B cell (primary cell): ENCODE measurements around the gene VANGL2. TPM values are rescaled to one million over a fixed set of nuclear protein-coding genes. Genes with fewer than 3 reads are reported as not detected.
A peak's percentile ranks its signal among the peaks of the same experiment; 100 is the strongest.

ENCODE experiments used
- ATAC-seq: fragments of 200-7000 bp; cut with Tn5 transposase; one replicate; pipeline ENCODE4 v1.10.0; 2021; ENCODE audit warnings: low read depth, mild to moderate bottlenecking, moderate number of reproducible peaks, moderate library complexity
- CTCF ChIA-PET: fragments of 350-600 bp; sonication (Branson Sonifier 250); formaldehyde crosslinking; loops from one replicate; lab custom pipeline; 2021; ENCODE audit warnings: antibody characterized with exemption, inconsistent platforms; lab: Charles Lee
- POLR2A ChIA-PET: fragments of 350-600 bp; sonication (Branson Sonifier 250); formaldehyde crosslinking; loops from one replicate; lab custom pipeline; 2021; ENCODE audit warnings: antibody characterized with exemption; lab: Charles Lee
- DNase-seq: peaks from one replicate; pipeline ENCODE4 v3.0.0; 2013
- H2AFZ ChIP-seq: 2 replicates; pipeline ENCODE4 v1.6.1; 2012; ENCODE audit warnings: mild to moderate bottlenecking, low read depth, low read length; ENCODE audit not compliant: insufficient read depth, poor library complexity, severe bottlenecking
- H3K27ac ChIP-seq, 2 donors: 1 replicate in 1 of 2; 2 replicates in 1 of 2; pipeline ENCODE4 v1.5.1; 2012 to 2013; ENCODE audit warnings: low read length in 2 of 2, mild to moderate bottlenecking in 2 of 2, moderate library complexity in 1 of 2
- H3K27me3 ChIP-seq, 4 experiments: fragments of 200-600 bp in 1 of 4; sonication (generic) in 1 of 4; replicated peaks in 1 of 4; 1 replicate in 2 of 4; 2 replicates in 2 of 4; pipeline versions ENCODE4 v1.6.1 to v1.7.0; 2013 to 2016; ENCODE audit warnings: low read length in 3 of 4, mild to moderate bottlenecking in 2 of 4, mixed read lengths in 1 of 4, moderate library complexity in 1 of 4; ENCODE audit not compliant: insufficient read depth in 4 of 4, control insufficient read depth in 3 of 4; ENCODE audit errors: control extremely low read depth in 1 of 4
- H3K36me3 ChIP-seq, 2 experiments: replicated peaks in 1 of 2; 1 replicate in 1 of 2; 2 replicates in 1 of 2; pipeline versions ENCODE4 v1.6.1 to v1.7.1; 2013; ENCODE audit warnings: low read length in 1 of 2; ENCODE audit not compliant: insufficient read depth in 2 of 2, control insufficient read depth in 1 of 2; ENCODE audit errors: control extremely low read depth in 1 of 2, extremely low read depth in 1 of 2
- H3K4me1 ChIP-seq, 2 donors: fragments of 200-600 bp in 1 of 2; sonication (generic) in 1 of 2; 1 replicate in 1 of 2; 2 replicates in 1 of 2; pipeline versions ENCODE4 v1.5.1 to v1.6.1; 2013 to 2017; ENCODE audit warnings: low read length in 2 of 2; ENCODE audit not compliant: control insufficient read depth in 2 of 2, insufficient read depth in 2 of 2
- H3K4me2 ChIP-seq: replicated peaks from 2 replicates; pipeline ENCODE3; 2012; ENCODE audit warnings: mild to moderate bottlenecking, low read depth, low read length; ENCODE audit not compliant: poor library complexity, severe bottlenecking
- H3K4me3 ChIP-seq, 5 experiments: fragments of 200-600 bp in 1 of 5; sonication (generic) in 1 of 5; 1 replicate in 3 of 5; 2 replicates in 2 of 5; pipeline versions ENCODE4 v1.5.1 to v1.7.0; 2011 to 2016; ENCODE audit warnings: low read length in 4 of 5, mild to moderate bottlenecking in 4 of 5, low read depth in 2 of 5, control low read depth in 1 of 5, moderate library complexity in 1 of 5; ENCODE audit not compliant: insufficient read depth in 1 of 5; ENCODE audit errors: control extremely low read depth in 1 of 5, extremely low read depth in 1 of 5
- H3K79me2 ChIP-seq: fragments of 200-600 bp; sonication (generic); one replicate; pipeline ENCODE4 v1.6.0; 2016; ENCODE audit warnings: low read length; ENCODE audit not compliant: control insufficient read depth, insufficient read depth
- H3K9ac ChIP-seq: fragments of 200-600 bp; sonication (generic); 2 replicates; pipeline ENCODE4 v1.6.1; 2017; ENCODE audit warnings: mild to moderate bottlenecking, low read length, moderate library complexity
- H3K9me3 ChIP-seq, 3 donors: one replicate each; pipeline versions ENCODE4 v1.6.1 to v1.7.1; 2013; ENCODE audit warnings: low read length in 2 of 3; ENCODE audit not compliant: control insufficient read depth in 2 of 3, insufficient read depth in 1 of 3; ENCODE audit errors: control extremely low read depth in 1 of 3
- H4K20me1 ChIP-seq: 2 replicates; pipeline ENCODE4 v1.6.0; 2012; ENCODE audit warnings: mild to moderate bottlenecking, low read length; ENCODE audit not compliant: insufficient read depth, control insufficient read depth, poor library complexity, severe bottlenecking
- H3K27ac Mint-ChIP-seq: one replicate; pipeline ENCODE4 v1.8.0; 2021; ENCODE audit warnings: mixed read lengths
- H3K27me3 Mint-ChIP-seq: one replicate; pipeline ENCODE4 v1.8.0; 2021; ENCODE audit warnings: mixed read lengths
- H3K4me1 Mint-ChIP-seq: one replicate; pipeline ENCODE4 v1.8.0; 2021; ENCODE audit warnings: mixed read lengths
- H3K4me3 Mint-ChIP-seq: one replicate; pipeline ENCODE4 v1.8.0; 2021; ENCODE audit warnings: mixed read lengths
- H3K9me3 Mint-ChIP-seq: one replicate; pipeline ENCODE4 v1.8.0; 2022; ENCODE audit warnings: mixed read lengths; ENCODE audit not compliant: insufficient read depth
- CTCF ChIP-seq: fragments of 200-600 bp; IDR thresholded peaks from one replicate; pipeline ENCODE4 v1.8.0; 2022; ENCODE audit warnings: antibody characterized with exemption, mild to moderate bottlenecking
- EZH2 ChIP-seq: IDR thresholded peaks from 2 replicates; pipeline ENCODE4 v1.6.1; 2012; ENCODE audit warnings: borderline replicate concordance, low read depth, mild to moderate bottlenecking, moderate library complexity, low read length; ENCODE audit not compliant: insufficient read depth, poor library complexity, severe bottlenecking
- WGBS: methylation state at CpG from one replicate; pipeline ENCODE4 v1.1.5; 2013; ENCODE audit warnings: missing lambda C conversion rate; ENCODE audit not compliant: insufficient coverage; 5-methylcytosine and 5-hydroxymethylcytosine counted together
- intact Hi-C: fragments of 100-400 bp; cut with micrococcal nuclease; formaldehyde crosslinking; loops from one replicate; pipeline ENCODE4 v1.10.0; 2022
- polyA plus RNA-seq: library from polyadenylated mRNA; depleted of rRNA; stranded (reverse); fragments of >200 nt; gene quantifications from 2 replicates; pipeline ENCODE4 v1.2.3, GENCODE V29; 2012
- total RNA-seq, 2 donors: library from RNA; stranded (reverse); fragments of 120-200 nt in 1 of 2; gene quantifications; 1 replicate in 1 of 2; 2 replicates in 1 of 2; pipeline versions ENCODE4 v1.2.3 to v1.2.4, GENCODE V29; 2013 to 2022

VANGL2 gene
- total and polyA plus RNA-seq, 2 donors (not counting 1 experiment from before 2014, with no cell fraction given) = 0.48 to 14.4 TPM

GRCh38 chr1:160399544-160400222 is 681 bp upstream of the VANGL2 start:
- Histone ChIP-seq H3K79me2 (no peaks in the 10 kb centered on the region), H3K9ac (peak overlapping the region; percentile 56), H3K9me3 (no peaks in the 10 kb centered on the region), H3K4me2 (peak overlapping the region; percentile 99), H3K4me1 (peaks cover 12 to 14% of the 10 kb centered on the region in 2 donors), H3K27ac (no peak overlapping the region), H3K4me3 (peak overlapping the region in 4 of 5 experiments; percentile 39 to 60 (median 53)), H2AFZ (peak overlapping the region; percentile 81), H3K27me3 (peaks cover 0 to 13% (median 3%) of the 10 kb centered on the region in 4 experiments), H4K20me1 (no peaks in the 10 kb centered on the region), H3K36me3 (no peaks in the 10 kb centered on the region)
- no peaks in the 10 kb centered on the region for H3K9me3 Mint-ChIP-seq
- TF ChIP-seq EZH2 = no peak
- no peak for TF ChIP-seq CTCF
- intact Hi-C loops = no loop called here
- ATAC-seq = no peak
- H3K27ac Mint-ChIP-seq = no peak overlapping the region
- no peak for DNase-seq
- no peaks in the 10 kb centered on the region for H3K27me3 Mint-ChIP-seq
- peaks cover 42% of the 10 kb centered on the region for H3K4me1 Mint-ChIP-seq
- H3K4me3 Mint-ChIP-seq = peak overlapping the region; percentile 57
- ChIA-PET CTCF (interaction anchor here (1.3 kb wide), 1 partner anchor 144 kb away, joined by 3 read pairs; no protein-coding TSS in a partner anchor), POLR2A (no interaction called here)
- 62% methylated on average over 10 of the region's 17 CpGs for WGBS
